Measurements from ENCODE around the gene NDUFAB1.
"Not testable (repeated sequence)": the region's sequence is repeated elsewhere in the genome, so short reads cannot be mapped to it uniquely, and the experiment has no call there.

The NDUFAB1 gene

GRCh38 chr16:23544436-23544835, 51.7 kb downstream of the NDUFAB1 start:
- DNase-seq = no peak

- DNase-seq = not testable (repeated sequence)
Measured at GRCh38 chr16:23540817-23541178, 55.3 kb downstream of the NDUFAB1 start.

- DNase-seq = no peak
Measured at GRCh38 chr16:23539984-23540816, 55.9 kb downstream of the NDUFAB1 start.

- DNase-seq = no peak
Measured at GRCh38 chr16:23538919-23539278, 57.2 kb downstream of the NDUFAB1 start.

GRCh38 chr16:23537390-23537789, 58.7 kb downstream of the NDUFAB1 start:
- no peak for DNase-seq

- no peak for DNase-seq
Measured at GRCh38 chr16:23535901-23536300, 60.2 kb downstream of the NDUFAB1 start.

GRCh38 chr16:23534868-23535860, 61.0 kb downstream of the NDUFAB1 start:
- DNase-seq = no peak

- no peak for DNase-seq
Measured at GRCh38 chr16:23532448-23532847, 63.7 kb downstream of the NDUFAB1 start.

All from NCI-H2081 treated with DMSO at 0.1 percent for 48 hours (cell line).